ENCODE data around the gene CMTM2. TPM values are rescaled to one million over a fixed set of nuclear protein-coding genes. Genes with fewer than 3 reads are reported as not detected.

The CMTM2 gene, protein sequence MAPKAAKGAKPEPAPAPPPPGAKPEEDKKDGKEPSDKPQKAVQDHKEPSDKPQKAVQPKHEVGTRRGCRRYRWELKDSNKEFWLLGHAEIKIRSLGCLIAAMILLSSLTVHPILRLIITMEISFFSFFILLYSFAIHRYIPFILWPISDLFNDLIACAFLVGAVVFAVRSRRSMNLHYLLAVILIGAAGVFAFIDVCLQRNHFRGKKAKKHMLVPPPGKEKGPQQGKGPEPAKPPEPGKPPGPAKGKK
- polyA plus RNA-seq (2013, experiment 1 of 4): 0.54 TPM
- polyA plus RNA-seq (2013, experiment 2 of 4): not detected
- not detected for polyA plus RNA-seq (2013, experiment 3 of 4)
- polyA plus RNA-seq (2013, experiment 4 of 4): not detected

DNA sequence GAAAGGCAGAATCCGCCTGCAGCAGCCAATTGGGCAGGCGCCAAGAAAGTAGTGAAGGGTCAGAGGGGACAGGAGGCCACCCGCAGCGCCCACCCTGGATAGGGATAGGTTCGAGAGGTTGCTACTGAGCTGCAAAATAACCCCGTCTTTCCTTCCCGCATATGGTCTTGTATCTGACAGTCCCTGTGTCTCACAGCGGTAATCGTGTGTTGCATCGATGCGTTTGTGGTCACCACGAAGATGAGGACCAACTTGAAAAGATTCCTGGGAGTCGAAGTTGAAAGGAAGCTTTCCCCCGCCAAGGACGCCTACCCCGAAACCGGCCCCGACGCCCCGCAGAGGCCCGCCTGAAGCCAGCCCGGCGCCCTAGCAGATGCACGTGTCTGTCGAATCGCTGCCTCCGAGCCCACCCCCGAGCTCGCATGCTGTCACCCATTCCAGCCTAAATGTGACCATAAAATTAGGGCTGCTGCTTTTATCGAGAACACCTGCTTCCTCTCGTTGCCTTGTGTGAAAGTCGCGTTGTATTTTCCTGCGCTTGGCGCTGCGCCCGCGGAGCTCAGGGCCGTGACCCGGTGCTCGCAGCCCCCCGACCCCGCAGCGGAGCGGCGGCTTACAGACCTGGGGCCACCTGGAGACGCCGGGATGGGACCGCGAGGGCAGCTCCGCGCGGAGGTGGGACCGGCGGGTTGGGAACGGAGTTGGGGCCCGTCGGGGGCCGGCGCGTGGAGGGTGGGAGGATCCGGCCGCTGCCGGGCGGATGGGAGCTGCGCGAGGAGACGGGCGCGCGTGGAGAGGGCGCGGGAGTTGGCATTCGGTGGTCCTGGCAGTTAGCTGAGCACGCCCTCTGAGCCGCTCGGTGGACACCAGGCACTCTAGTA is at the start of gene CMTM2:
Gene CMTM2, plus strand, starts transcription at position 813 of the 881 bp plus-strand sequence. CDS start 145 bp downstream, outside the sequence.
- no peaks in the 10 kb centered on the region for H3K9me3 ChIP-seq (ENCODE audit: control insufficient read depth, low read length)
- H3K27ac ChIP-seq (ENCODE audit: insufficient read depth, low read depth, low read length, poor library complexity, severe bottlenecking): no peak within 1 kb of the TSS
- H3K27me3 ChIP-seq (ENCODE audit: control insufficient read depth, insufficient read depth, low read length, poor library complexity, severe bottlenecking): peaks cover 33% of the 10 kb centered on the region
- H3K4me3 ChIP-seq (ENCODE audit: insufficient read depth, low read depth, low read length): peak within 1 kb of the TSS; percentile 19
- H3K4me1 ChIP-seq (ENCODE audit: control insufficient read depth, insufficient read depth, low read length): peaks cover 14% of the 10 kb centered on the region
- WGBS, 2 experiments: 61 to 65% methylated on average over 77 of the region's 77 CpGs
- H3K36me3 ChIP-seq (ENCODE audit: control insufficient read depth, insufficient read depth, low read length): no peaks in the 10 kb centered on the region

- Histone ChIP-seq H3K9me3 (ENCODE audit: control insufficient read depth, low read length) (no peaks in the 10 kb centered on the region), H3K4me3 (ENCODE audit: insufficient read depth, low read depth, low read length) (no peak overlapping the region), H3K36me3 (ENCODE audit: control insufficient read depth, insufficient read depth, low read length) (no peaks in the 10 kb centered on the region), H3K27ac (ENCODE audit: insufficient read depth, low read depth, low read length, poor library complexity, severe bottlenecking) (no peak overlapping the region), H3K4me1 (ENCODE audit: control insufficient read depth, insufficient read depth, low read length) (no peaks in the 10 kb centered on the region), H3K27me3 (ENCODE audit: control insufficient read depth, insufficient read depth, low read length, poor library complexity, severe bottlenecking) (no peaks in the 10 kb centered on the region)
- WGBS, 2 experiments: 89 to 93% methylated on average over 6 of the region's 6 CpGs
Measured at GRCh38 chr16:66529475-66529874, 49.8 kb upstream of the CMTM2 start.

DNA sequence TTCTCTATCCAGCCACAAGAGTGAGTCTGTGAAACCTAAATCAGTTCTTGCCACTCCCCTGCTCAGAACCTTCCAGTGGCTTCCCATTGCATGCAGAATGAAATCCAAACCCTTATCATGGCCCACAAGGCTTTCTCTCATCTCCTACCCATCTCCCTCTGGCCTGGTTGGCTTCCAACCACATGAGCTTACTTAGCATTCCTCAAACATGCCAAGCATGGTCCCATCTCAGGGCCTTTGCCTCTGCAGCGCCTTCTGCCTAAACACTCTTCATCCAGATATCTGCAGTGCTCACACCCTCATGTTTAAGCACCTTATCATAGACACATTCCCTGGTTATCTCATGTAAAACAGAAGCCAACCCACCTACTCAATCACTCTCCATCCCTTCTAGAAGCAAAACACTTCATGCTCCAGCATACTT is 44.9 kb upstream of the CMTM2 start:
- no peaks in the 10 kb centered on the region for H3K4me1 ChIP-seq (ENCODE audit: control insufficient read depth, insufficient read depth, low read length)
- H3K27me3 ChIP-seq (ENCODE audit: control insufficient read depth, insufficient read depth, low read length, poor library complexity, severe bottlenecking): no peaks in the 10 kb centered on the region
- H3K27ac ChIP-seq (ENCODE audit: insufficient read depth, low read depth, low read length, poor library complexity, severe bottlenecking): no peak overlapping the region
- H3K9me3 ChIP-seq (ENCODE audit: control insufficient read depth, low read length): no peaks in the 10 kb centered on the region
- no peaks in the 10 kb centered on the region for H3K36me3 ChIP-seq (ENCODE audit: control insufficient read depth, insufficient read depth, low read length)
- H3K4me3 ChIP-seq (ENCODE audit: insufficient read depth, low read depth, low read length): no peak overlapping the region
- WGBS, 2 experiments: 91 to 96% methylated on average over 1 of the region's 1 CpG

- Histone ChIP-seq H3K4me3 (ENCODE audit: insufficient read depth, low read depth, low read length) (no peak overlapping the region), H3K4me1 (ENCODE audit: control insufficient read depth, insufficient read depth, low read length) (no peaks in the 10 kb centered on the region), H3K27me3 (ENCODE audit: control insufficient read depth, insufficient read depth, low read length, poor library complexity, severe bottlenecking) (no peaks in the 10 kb centered on the region), H3K27ac (ENCODE audit: insufficient read depth, low read depth, low read length, poor library complexity, severe bottlenecking) (no peak overlapping the region), H3K36me3 (ENCODE audit: control insufficient read depth, insufficient read depth, low read length) (no peaks in the 10 kb centered on the region), H3K9me3 (ENCODE audit: control insufficient read depth, low read length) (no peaks in the 10 kb centered on the region)
- 83 to 84% methylated on average over 4 of the region's 4 CpGs for WGBS, 2 experiments
Measured at GRCh38 chr16:66536525-66536924, 42.7 kb upstream of the CMTM2 start.

DNA sequence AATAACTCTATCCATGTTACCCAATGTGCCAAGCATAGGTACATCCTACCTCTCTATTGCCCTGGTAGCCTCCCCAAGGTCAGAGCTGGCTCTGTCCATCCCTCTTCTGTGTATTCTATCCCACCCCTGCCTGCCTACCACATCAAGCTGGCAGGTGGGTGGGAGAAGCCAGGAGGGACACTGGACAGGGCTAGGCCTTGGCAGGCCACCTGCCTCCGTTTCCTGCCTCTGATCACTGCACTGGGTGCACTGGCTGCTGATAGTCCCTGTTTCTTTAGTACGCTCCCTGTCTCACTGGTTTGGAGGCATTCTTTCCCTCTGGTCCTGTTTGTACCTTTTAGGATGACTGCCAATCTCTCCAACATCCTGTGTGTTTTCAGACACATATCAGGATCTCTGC is 42.0 kb upstream of the CMTM2 start:
- WGBS, 2 experiments: 90 to 96% methylated on average over 2 of the region's 2 CpGs
- no peaks in the 10 kb centered on the region for H3K27me3 ChIP-seq (ENCODE audit: control insufficient read depth, insufficient read depth, low read length, poor library complexity, severe bottlenecking)
- H3K27ac ChIP-seq (ENCODE audit: insufficient read depth, low read depth, low read length, poor library complexity, severe bottlenecking): no peak overlapping the region
- no peaks in the 10 kb centered on the region for H3K36me3 ChIP-seq (ENCODE audit: control insufficient read depth, insufficient read depth, low read length)
- no peak overlapping the region for H3K4me3 ChIP-seq (ENCODE audit: insufficient read depth, low read depth, low read length)
- H3K4me1 ChIP-seq (ENCODE audit: control insufficient read depth, insufficient read depth, low read length): no peaks in the 10 kb centered on the region
- H3K9me3 ChIP-seq (ENCODE audit: control insufficient read depth, low read length): no peaks in the 10 kb centered on the region

- no peak overlapping the region for H3K4me3 ChIP-seq (ENCODE audit: insufficient read depth, low read depth, low read length)
- no peak overlapping the region for H3K27ac ChIP-seq (ENCODE audit: insufficient read depth, low read depth, low read length, poor library complexity, severe bottlenecking)
- H3K9me3 ChIP-seq (ENCODE audit: control insufficient read depth, low read length): no peaks in the 10 kb centered on the region
- H3K36me3 ChIP-seq (ENCODE audit: control insufficient read depth, insufficient read depth, low read length): no peaks in the 10 kb centered on the region
- 93 to 95% methylated on average over 5 of the region's 5 CpGs for WGBS, 2 experiments
- H3K4me1 ChIP-seq (ENCODE audit: control insufficient read depth, insufficient read depth, low read length): no peaks in the 10 kb centered on the region
- no peaks in the 10 kb centered on the region for H3K27me3 ChIP-seq (ENCODE audit: control insufficient read depth, insufficient read depth, low read length, poor library complexity, severe bottlenecking)
Measured at GRCh38 chr16:66538910-66539309, 40.4 kb upstream of the CMTM2 start.

GRCh38 chr16:66539623-66540469 is 39.4 kb upstream of the CMTM2 start:
- 95 to 100% methylated on average over 3 of the region's 3 CpGs for WGBS, 2 experiments
- Histone ChIP-seq H3K4me3 (ENCODE audit: insufficient read depth, low read depth, low read length) (no peak overlapping the region), H3K27me3 (ENCODE audit: control insufficient read depth, insufficient read depth, low read length, poor library complexity, severe bottlenecking) (no peaks in the 10 kb centered on the region), H3K4me1 (ENCODE audit: control insufficient read depth, insufficient read depth, low read length) (no peaks in the 10 kb centered on the region), H3K36me3 (ENCODE audit: control insufficient read depth, insufficient read depth, low read length) (no peaks in the 10 kb centered on the region), H3K27ac (ENCODE audit: insufficient read depth, low read depth, low read length, poor library complexity, severe bottlenecking) (no peak overlapping the region), H3K9me3 (ENCODE audit: control insufficient read depth, low read length) (no peaks in the 10 kb centered on the region)

GRCh38 chr16:66541388-66542355 is 37.6 kb upstream of the CMTM2 start:
- Histone ChIP-seq H3K4me3 (ENCODE audit: insufficient read depth, low read depth, low read length) (no peak overlapping the region), H3K36me3 (ENCODE audit: control insufficient read depth, insufficient read depth, low read length) (no peaks in the 10 kb centered on the region)
- 81% methylated on average over 18 of the region's 18 CpGs for WGBS, 2 experiments

GRCh38 chr16:66542396-66542795 is 36.9 kb upstream of the CMTM2 start:
- H3K27ac ChIP-seq (ENCODE audit: insufficient read depth, low read depth, low read length, poor library complexity, severe bottlenecking): no peak overlapping the region
- no peaks in the 10 kb centered on the region for H3K27me3 ChIP-seq (ENCODE audit: control insufficient read depth, insufficient read depth, low read length, poor library complexity, severe bottlenecking)
- H3K36me3 ChIP-seq (ENCODE audit: control insufficient read depth, insufficient read depth, low read length): no peaks in the 10 kb centered on the region
- no peaks in the 10 kb centered on the region for H3K4me1 ChIP-seq (ENCODE audit: control insufficient read depth, insufficient read depth, low read length)
- WGBS, 2 experiments: 72 to 86% methylated on average over 3 of the region's 3 CpGs
- H3K9me3 ChIP-seq (ENCODE audit: control insufficient read depth, low read length): no peaks in the 10 kb centered on the region
- H3K4me3 ChIP-seq (ENCODE audit: insufficient read depth, low read depth, low read length): no peak overlapping the region

More at GRCh38 chr16:66541388-66542355, 37.6 kb upstream of the CMTM2 start:
- H3K9me3 ChIP-seq (ENCODE audit: control insufficient read depth, low read length): no peaks in the 10 kb centered on the region
- no peak overlapping the region for H3K27ac ChIP-seq (ENCODE audit: insufficient read depth, low read depth, low read length, poor library complexity, severe bottlenecking)
- no peaks in the 10 kb centered on the region for H3K27me3 ChIP-seq (ENCODE audit: control insufficient read depth, insufficient read depth, low read length, poor library complexity, severe bottlenecking)
- no peaks in the 10 kb centered on the region for H3K4me1 ChIP-seq (ENCODE audit: control insufficient read depth, insufficient read depth, low read length)
